Tongue (tissue), 2 donors: ENCODE results near the gene FSTL4. TPM values are rescaled to one million over a fixed set of nuclear protein-coding genes. Genes with fewer than 3 reads are reported as not detected.
A peak's percentile ranks its signal among the peaks of the same experiment; 100 is the strongest.

ENCODE experiments used
- DNase-seq: peaks from one replicate; pipeline ENCODE4 v3.0.0-alpha.2; 2015
- total RNA-seq: library from RNA; depleted of rRNA; stranded (reverse); fragments of >200 nt; gene quantifications from one replicate; pipeline ENCODE4 v1.2.3, GENCODE V29; 2014

The FSTL4 gene
- total RNA-seq, 1 donor from 2014 or later: 0.51 TPM

DNA sequence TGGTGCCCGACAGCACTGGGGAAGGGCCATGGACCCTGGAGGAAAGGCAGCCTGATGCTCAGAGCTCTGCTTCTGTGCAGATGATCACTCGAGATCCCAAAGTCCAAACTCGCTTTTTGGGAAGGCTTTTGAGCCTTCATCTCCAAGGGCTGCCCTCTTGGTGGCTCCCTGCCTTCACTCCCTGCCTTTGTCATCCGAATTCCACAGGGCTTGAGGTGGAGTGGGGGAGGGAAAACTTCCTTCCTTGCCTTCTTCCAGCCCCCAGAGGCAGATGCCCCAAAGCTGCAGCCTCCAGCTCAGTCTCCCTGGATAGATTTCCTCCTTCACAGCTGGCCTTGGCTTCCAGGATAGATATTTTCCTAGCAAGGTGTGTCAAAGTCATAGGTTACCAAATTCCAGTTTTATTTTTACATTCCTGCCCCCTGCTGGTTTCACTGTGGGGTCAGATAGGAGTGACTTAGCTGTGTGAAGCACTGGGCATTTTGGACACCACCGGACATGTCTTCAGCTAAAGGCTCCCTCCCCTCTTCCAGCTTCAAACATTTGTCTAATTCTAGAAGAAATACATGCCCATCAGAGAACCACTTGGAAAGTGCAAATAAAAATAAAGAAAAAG lies 292.3 kb downstream of the FSTL4 start:
- no peak for DNase-seq

DNA sequence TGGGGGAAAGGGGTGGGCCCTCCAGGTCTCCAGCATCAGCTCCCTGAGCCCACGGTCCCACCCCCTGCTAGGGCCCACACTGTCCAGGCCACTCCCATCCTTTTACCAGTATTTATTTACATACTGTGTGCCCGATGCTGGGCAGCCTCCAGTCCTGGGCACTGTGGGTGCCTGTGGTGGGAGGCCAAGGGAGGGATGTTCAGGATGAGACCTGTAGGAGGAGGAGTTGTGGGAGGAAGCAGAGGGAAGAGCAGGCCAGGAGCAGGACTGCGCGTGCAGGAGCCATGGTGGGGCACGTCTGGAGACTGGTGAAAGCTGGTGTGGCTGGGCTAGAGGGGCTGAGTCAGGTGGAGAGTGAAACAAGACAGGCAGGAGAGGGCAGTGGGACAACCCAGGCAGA lies 293.1 kb downstream of the FSTL4 start:
- DNase-seq: no peak

DNA sequence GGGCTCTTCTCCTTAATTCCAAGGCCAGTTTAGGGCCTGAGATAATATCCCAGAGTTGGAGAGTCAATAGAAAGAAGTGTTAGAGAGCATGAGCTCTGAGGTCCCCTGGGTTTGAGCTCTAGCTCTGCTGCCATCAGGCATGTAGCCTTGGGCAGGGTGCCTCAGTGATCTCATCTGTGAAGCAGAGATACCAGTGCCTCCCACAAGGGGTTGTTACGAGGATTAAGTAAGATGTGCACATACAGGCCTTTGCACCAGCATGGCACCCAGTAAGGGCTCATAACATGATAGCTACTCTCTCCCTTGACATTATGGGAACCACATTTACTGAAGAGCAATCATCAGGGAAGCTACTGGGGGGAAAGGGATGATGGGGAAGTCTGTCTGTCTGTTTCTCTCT lies 294.8 kb downstream of the FSTL4 start:
- no peak for DNase-seq

DNA sequence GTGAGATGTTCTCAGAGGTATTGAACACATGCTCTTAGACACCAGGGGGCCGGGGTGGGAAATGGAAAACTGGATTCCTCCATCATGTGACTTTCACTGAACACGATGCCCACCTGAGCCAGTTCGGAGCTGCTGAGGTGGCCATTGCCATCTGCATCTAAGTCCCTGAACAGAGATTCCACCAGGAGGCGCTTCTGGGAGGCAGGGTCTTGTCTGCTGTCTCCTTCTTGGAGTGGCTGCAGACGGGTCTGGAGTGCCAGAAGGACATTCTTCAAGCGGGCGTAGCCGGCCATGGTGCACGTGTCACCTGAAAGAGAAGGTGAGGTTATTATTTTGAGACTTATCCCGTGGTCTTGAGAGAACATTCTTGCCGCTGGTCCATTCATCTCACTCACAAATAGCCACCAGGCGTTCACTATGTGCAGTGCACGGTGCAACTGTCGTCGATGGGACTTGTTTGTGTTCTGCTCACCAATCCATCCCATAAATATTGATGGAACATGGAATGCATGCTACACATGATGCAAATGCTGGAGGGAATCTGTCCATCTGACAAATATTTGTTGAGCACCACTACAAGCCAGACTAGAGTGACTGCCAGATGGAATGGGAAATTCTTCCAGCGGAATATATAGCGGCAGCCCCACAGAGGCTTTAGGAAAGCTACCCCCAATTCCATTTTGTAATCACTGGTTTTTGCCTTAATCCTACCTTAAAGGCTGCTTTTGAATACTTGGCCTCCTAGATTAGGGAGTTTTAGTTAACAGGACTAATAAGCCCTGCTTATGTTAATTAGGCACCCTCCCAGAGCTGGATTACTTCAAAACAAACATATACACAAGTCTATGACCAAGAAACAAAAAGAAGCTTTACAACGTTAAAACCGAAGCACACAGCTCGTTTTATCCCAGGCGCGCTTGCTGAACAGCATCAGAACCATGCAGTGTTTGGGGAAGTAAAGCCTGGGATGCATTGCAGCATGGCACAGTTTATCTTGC lies 295.7 kb downstream of the FSTL4 start:
- no peak for DNase-seq

DNA sequence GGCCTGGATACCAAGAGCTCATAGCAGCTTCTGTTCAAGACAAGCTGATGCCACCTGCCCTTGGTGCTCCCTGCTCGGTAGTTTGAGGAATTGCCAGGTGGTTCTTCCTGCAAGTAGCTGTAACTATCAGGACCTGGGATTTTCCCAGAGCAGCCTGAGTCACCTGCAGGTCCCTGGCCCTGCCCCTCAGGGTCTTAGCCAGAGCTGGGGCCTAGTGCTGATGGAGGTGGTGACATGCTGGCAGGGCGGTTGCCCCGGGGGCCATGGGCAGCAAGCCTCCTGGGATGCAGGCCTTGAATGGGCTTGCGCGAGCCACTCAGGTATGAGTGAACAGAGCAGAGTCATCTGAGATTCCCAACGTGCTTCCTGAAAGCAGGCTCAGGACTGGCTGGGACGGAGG lies 298.3 kb downstream of the FSTL4 start:
- DNase-seq: no peak

DNA sequence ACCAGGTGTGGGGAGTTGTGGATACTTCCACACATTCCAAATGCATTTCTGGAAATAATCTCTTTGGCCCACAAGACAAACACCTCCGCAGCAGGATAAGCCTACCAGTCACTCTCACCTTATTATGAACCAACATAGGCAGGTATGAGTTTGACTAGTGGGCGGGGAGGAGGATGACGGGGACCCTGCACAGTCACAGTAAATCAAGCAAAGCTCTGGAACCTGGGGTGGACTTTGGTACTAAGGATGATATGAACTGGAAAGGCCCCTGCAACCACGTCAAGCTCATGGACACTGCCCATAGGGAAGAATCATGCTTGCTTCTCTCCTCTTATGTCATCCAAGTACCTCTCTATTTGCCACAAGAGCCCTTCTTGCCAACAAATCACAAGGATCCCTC lies 301.2 kb downstream of the FSTL4 start:
- no peak for DNase-seq

DNA sequence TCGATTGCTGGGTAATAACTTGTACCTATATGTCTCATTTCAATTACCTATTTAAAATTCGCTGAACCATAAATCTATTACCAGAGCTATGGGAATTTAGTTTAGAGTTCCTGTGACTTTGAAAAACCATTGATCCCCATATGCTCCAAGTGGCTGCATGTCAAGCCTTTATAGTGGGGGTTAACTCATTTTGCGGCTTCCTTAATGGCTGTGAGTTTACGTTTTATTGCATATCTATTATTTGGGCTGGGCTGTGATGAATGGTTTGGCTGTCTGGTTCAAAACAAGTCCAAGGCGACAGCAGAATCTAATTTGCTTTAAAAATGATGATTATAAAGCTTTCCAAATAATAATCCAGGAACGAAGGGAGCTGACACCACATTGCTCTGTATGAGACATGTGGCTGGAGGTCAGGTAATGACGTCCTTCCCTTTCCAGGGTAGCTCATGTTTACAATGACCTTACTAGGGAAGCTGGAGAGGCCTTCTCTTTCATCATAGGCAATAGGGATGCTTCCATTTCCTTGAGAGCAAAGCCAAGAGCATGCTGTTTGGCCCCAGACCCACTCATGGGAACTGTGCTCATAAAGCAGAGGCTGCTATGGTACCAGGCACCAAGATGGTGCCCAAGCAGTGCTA lies 302.2 kb downstream of the FSTL4 start:
- DNase-seq: no peak

DNA sequence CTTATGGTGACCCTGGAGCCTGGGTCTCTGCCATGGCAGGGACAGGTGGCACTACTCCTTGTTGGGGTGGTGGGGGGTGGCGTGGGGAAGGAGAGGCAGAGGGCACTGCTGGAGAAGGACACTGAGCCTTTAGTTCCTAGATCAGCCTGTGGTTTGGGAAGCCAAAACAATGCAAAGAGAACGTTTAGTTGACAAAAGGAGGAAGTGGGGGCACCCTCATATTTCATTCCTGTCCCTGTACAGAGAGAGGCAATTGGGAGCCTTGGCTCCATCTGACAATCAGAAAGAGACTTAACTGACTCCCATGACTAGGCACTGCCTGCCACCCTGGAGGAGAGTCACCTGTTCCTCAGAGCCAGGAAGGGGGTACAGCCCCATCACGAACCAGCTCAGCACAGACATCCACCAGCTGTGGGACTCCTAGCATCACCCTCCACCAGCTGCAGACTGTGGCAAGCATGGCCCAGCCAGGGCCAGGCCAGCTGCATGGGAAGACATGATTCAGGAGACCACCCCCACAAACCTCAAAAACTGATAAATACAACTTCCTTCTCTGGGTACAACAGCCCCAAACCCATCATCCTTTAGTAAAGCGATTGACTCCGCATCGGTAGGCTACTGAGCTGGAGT lies 303.1 kb downstream of the FSTL4 start:
- DNase-seq: no peak

DNA sequence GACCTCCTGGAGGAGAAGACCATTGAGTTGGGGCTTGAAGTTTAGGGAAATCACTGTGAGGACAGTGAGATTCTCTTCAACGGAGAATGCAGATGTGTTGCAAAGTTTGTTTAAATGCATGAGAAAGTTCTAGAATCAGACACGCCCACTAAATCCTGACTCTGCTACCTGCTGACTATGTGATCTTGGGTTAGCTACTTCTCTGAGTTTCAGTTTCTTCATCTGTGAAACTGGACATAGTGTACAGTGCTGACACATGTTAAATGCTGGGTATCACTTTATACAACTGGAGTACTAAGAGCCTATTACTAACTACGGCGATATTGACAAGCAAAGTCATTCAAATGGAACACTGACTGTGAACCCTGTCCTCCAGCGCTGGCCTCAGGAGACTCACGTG lies 305.1 kb downstream of the FSTL4 start:
- no peak for DNase-seq

DNA sequence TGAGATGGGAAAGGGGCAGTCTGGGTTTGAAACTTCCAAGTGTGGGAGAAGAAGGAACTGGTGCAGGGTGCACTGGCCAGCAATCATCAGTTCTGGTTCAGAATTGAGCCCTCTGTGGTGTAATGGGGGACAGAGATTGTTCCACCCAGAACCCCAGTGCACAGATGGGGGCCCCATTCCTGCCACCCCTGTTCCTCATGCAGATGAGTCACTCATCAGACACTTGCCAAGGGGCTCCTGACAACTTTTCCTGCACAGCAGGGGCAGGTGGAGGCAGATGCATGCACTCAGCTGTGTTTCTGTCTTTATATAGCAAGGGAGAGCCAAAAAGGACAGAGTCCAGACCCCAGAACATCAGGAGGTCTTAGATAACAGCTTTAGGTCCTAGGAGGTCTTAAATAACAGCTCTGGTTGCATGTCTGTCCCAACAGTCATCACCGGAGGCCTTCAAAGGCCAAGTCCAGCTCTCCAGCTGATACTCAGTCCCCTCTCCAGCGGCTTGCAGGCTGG lies 307.6 kb downstream of the FSTL4 start:
- no peak for DNase-seq

DNA sequence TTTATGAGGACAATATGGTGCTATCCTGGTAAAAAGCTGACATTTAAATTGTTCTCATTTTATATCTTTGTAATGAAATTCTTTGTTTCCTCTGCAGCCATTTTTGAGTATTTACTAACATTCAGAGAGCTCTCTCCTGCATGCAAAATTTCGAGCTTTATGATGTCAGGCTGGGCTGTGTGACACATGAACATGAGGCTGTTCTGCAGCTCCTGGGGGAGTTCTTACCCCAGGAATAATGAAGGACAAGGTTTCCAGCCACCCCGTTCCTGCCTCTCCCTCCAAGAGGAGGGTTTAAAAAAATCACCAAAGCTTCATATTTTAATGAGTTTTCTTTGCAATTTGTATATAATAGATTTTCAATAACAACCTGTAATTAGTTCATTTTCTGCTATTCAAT lies 308.2 kb downstream of the FSTL4 start:
- DNase-seq: no peak

DNA sequence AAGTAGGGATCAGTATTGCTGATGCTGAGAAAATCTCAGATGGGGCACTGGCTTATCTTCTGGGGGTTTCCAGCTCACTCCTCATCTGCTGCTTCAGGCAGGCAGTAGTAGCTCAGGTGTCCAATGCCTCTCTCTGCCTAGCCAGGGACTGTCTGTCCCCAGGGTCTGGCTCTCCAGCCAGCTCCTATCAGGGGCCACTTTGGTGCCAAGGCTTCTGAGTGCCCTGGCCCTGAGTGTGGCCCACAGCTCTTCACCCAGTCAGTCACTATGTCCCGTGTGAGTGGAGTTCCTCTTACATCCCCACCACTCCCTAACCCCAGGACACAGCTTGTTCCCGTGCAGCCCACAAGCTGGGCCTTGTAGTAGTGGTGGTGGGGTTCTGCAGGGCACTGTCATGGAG lies 309.0 kb downstream of the FSTL4 start:
- no peak for DNase-seq

DNA sequence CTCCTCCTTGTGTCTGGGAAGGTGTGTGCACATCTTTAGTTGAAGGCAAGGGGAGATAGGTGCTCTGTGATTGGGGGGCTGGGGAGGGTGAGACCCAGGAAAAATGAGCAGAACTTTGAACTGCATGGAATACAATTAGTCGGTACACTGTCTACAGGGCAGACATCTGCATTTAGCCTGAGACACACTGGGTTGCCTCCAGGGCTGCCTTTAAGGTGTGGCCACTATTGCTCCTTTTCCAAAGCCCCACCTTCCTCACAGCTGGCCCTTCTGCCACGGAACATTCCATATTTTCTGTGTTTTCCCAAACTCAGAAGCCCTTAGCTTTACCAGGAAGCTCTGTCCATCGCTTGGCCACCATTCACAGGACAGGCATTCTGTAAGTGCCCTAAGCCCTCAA lies 312.6 kb downstream of the FSTL4 start:
- DNase-seq: no peak

DNA sequence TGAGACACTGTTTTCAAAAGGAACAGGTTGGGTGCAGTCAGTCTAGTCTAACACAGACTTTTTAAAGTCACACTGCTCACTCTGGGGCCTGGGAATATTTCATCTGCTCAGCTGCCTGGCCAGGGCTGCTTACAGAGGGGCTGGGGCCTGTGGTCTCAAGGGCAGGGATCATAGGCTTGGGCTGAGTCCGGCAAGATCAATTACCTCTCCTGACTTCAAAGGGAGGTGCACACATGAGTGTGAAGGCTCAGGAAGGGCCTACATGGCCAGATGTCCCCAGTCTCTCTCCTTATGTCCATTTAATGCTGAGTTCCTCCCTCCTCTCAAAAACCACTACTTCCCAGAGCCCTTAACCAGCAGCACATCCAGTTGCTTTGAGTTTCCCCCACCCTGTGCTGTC lies 313.3 kb downstream of the FSTL4 start:
- no peak for DNase-seq

DNA sequence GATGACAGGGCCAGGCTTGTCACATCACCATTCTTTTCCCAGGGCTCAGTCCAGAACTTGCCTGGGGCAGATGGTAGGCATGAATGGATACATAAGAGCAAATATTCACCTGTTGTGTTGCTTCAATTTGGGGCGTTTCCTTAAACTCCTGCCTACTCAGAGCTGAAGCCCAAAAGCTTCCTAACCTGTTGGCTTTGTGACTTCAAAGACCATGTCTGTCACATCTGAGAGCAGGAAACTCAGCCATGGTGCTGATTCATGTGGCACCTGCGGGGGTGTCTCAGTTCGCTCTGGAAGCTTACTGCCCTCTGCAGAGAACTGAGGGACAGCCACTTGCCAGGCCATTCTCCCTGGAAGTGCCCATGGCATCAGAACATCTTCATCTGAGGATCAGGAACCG lies 313.9 kb downstream of the FSTL4 start:
- DNase-seq: no peak

DNA sequence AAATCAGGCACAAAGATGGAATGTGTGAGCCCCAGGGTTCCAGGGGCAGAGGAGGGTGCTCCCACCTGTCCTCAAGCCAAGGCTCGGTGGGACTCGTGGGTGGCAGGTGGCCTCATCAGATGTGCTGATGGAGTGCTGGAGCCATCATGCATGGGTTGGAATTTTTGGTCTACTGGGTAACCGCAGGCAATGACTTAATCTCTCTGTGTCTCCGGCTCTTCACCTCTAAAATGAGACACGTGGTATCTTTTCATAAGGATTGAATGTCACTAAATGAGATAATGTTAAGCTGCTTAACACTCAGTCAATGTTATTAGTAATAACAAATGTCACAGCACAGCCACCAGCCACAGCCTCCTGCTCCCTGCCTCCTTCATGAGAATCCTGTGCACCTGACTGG lies 315.0 kb downstream of the FSTL4 start:
- DNase-seq: no peak

DNA sequence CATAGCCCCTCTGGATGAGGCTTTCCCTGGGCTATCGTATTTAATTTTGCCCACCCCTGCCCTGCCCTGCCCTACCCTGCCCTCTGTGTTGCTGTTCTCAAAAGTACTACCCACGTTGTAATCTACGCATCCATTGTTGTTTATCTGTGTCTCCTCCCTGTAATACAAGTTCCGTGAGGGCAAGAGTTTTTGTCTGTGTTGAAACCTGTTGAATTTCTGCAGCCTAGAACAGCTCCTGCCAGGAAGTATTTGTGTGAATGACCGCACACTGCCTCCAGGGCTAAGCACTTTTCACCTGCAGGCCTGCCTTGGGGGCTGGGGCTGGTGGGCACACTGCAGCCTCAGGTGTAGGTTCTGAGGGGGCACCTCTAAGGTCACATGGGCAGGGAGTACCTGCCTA lies 315.7 kb downstream of the FSTL4 start:
- no peak for DNase-seq

DNA sequence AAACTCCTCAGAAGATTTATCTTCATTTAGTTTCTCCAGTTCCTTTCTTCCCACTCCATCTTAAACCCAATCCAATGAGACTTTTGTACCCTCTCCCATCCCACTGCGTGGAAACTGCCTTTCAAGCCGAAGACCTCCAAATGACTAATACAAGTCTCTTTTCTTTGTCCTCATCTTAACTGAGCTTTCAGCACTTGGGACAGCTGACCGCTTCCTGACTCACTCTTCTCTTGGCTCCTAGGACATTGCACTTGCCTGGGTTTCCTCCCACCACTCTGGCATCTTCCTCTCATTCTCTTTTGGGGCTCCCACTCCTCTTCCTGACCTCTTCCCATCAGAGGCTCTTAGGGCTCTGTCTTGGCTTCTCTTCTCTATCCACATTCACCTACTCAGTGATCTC lies 316.8 kb downstream of the FSTL4 start:
- no peak for DNase-seq

DNA sequence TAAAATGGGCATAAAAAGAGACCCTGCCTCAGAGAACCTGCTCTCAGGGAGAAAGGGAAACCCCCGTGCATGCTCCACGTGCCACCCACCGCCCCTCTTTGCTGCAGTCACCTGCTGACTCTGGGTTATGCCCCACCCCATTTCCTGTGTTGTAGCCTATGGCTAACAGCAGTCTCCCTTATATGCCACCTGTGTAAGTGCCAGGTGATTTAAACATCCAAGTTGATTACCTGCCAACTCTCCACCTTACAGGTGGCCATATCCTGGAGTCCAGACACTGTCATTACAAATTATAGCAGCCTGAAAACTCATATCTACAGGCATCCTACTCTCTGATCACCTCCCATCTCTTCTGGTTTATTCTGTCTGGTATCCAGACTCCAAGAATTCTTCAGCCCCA lies 318.0 kb downstream of the FSTL4 start:
- DNase-seq: no peak

DNA sequence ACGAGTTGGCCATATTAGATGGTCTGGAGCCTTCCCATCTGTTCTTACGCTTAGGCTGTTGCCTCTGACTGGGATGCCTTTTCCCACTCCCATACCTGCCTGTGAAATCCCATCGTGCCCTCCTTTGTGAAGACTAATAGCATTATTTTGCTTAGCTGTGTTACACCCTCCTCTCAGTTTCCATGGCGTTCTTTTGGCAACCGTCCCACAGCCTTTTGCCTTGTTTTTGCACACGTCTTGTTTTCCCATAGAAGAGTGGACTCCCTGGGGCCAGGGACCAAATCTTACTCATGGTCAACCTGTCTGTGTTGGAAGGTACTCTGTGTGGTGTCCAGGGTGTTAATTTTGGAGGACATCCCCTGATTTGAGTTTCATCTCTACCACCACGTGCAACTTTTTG lies 318.4 kb downstream of the FSTL4 start:
- DNase-seq: peak; percentile 27

DNA sequence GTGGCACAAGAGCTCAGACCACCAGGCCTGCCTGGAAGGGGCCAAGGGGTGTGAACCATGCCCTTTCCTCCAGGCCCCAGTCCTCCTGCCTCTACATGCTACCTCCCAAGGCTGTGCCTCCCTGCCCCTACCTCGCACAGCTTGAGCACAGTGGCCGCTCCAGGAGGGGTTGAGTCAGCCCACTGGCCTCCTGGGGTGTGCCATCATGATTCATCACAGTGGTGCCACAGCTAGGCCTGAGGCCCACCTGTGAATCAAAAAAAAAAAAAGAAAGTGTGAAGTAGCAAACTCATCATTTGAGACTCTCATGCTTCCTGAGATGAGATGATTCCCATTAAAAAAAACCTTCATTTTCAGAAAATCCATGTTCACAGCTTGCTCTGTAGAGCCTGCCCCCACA lies 320.0 kb downstream of the FSTL4 start:
- no peak for DNase-seq

DNA sequence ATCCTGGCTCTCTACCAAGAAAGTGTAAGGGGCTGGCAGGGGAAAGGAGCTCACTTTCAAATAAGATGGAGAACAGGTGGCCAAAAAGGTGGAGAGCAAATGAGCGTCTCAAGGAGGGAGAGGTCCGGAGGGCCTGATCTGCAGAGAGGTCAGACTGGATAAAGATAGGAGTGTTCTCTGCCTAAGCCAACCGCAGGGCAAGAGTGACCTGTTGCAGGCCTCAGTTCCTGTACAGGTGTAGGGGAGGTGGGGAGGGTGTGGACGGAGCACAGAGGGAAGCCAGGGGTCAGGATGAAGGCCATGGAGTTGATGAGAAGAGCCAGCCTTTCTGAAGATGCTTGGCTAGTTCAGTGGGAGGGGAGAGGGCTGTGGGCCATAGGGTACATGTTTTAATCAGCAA lies 320.8 kb downstream of the FSTL4 start:
- DNase-seq: no peak
